Ishikawa (cell line): ENCODE data around the gene CNN2.

Source experiments
- CEBPB ChIP-seq: IDR thresholded peaks from 2 replicates; pipeline ENCODE4 v1.6.1; 2012
- CREB1 ChIP-seq: IDR thresholded peaks from 2 replicates; pipeline ENCODE4 v1.6.1; 2012; ENCODE audit warnings: low read depth
- EGR1 ChIP-seq: IDR thresholded peaks from 2 replicates; pipeline ENCODE4 v1.6.1; 2012
- EP300 ChIP-seq: IDR thresholded peaks from 2 replicates; pipeline ENCODE4 v1.6.1; 2012; ENCODE audit warnings: borderline replicate concordance
- FOXM1 ChIP-seq: IDR thresholded peaks from 2 replicates; pipeline ENCODE4 v1.6.1; 2012; ENCODE audit warnings: low read depth, borderline replicate concordance
- NFIC ChIP-seq: IDR thresholded peaks from 2 replicates; pipeline ENCODE4 v1.6.1; 2012
- RAD21 ChIP-seq: IDR thresholded peaks from 2 replicates; pipeline ENCODE4 v1.6.1; 2012; ENCODE audit warnings: low read depth
- TAF1 ChIP-seq: IDR thresholded peaks from 2 replicates; pipeline ENCODE4 v1.6.1; 2012; ENCODE audit warnings: low read depth, mild to moderate bottlenecking
- TCF12 ChIP-seq: IDR thresholded peaks from 2 replicates; pipeline ENCODE4 v1.6.1; 2012; ENCODE audit warnings: low read depth
- TEAD4 ChIP-seq: IDR thresholded peaks from 2 replicates; pipeline ENCODE4 v1.6.1; 2012
- YY1 ChIP-seq: IDR thresholded peaks from 2 replicates; pipeline ENCODE4 v1.6.1; 2012; ENCODE audit warnings: low read depth
- ZBTB7A ChIP-seq: IDR thresholded peaks from 2 replicates; pipeline ENCODE4 v1.6.1; 2012; ENCODE audit warnings: low read depth
- TF ChIP-seq, protein P1 (sequence below): IDR thresholded peaks from 2 replicates; pipeline ENCODE4 v1.6.1; 2012; ENCODE audit warnings: low read depth, mild to moderate bottlenecking
- TF ChIP-seq, protein P2 (sequence below): IDR thresholded peaks from 2 replicates; pipeline ENCODE4 v1.6.1; 2012
- TF ChIP-seq, protein P3 (sequence below): IDR thresholded peaks from 2 replicates; pipeline ENCODE4 v1.6.1; 2012

CNN2 gene

GRCh38 chr19:988081-988480, 38.3 kb upstream of the CNN2 start:
- TF ChIP-seq NFIC: no peak
- TF ChIP-seq CEBPB: no peak
- no peak for TF ChIP-seq YY1
- no peak for TF ChIP-seq CREB1
- TF ChIP-seq TAF1: no peak
- TF ChIP-seq, protein P1, sequence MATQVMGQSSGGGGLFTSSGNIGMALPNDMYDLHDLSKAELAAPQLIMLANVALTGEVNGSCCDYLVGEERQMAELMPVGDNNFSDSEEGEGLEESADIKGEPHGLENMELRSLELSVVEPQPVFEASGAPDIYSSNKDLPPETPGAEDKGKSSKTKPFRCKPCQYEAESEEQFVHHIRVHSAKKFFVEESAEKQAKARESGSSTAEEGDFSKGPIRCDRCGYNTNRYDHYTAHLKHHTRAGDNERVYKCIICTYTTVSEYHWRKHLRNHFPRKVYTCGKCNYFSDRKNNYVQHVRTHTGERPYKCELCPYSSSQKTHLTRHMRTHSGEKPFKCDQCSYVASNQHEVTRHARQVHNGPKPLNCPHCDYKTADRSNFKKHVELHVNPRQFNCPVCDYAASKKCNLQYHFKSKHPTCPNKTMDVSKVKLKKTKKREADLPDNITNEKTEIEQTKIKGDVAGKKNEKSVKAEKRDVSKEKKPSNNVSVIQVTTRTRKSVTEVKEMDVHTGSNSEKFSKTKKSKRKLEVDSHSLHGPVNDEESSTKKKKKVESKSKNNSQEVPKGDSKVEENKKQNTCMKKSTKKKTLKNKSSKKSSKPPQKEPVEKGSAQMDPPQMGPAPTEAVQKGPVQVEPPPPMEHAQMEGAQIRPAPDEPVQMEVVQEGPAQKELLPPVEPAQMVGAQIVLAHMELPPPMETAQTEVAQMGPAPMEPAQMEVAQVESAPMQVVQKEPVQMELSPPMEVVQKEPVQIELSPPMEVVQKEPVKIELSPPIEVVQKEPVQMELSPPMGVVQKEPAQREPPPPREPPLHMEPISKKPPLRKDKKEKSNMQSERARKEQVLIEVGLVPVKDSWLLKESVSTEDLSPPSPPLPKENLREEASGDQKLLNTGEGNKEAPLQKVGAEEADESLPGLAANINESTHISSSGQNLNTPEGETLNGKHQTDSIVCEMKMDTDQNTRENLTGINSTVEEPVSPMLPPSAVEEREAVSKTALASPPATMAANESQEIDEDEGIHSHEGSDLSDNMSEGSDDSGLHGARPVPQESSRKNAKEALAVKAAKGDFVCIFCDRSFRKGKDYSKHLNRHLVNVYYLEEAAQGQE: no peak
- peak; percentile 47; the same call in 1 of the 2 replicates for TF ChIP-seq EGR1
- peak; percentile 37; the same call in 1 of the 2 replicates for TF ChIP-seq EP300
- TF ChIP-seq ZBTB7A: no peak
- TF ChIP-seq RAD21: no peak
- TF ChIP-seq FOXM1: no peak
- TF ChIP-seq, protein P2, sequence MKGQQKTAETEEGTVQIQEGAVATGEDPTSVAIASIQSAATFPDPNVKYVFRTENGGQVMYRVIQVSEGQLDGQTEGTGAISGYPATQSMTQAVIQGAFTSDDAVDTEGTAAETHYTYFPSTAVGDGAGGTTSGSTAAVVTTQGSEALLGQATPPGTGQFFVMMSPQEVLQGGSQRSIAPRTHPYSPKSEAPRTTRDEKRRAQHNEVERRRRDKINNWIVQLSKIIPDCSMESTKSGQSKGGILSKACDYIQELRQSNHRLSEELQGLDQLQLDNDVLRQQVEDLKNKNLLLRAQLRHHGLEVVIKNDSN: no peak
- no peak for TF ChIP-seq TCF12
- TF ChIP-seq TEAD4: no peak
- TF ChIP-seq, protein P3, sequence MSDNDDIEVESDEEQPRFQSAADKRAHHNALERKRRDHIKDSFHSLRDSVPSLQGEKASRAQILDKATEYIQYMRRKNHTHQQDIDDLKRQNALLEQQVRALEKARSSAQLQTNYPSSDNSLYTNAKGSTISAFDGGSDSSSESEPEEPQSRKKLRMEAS: 0 out of 2 replicates have a peak, but pooled peaks have one; percentile 13

DNA sequence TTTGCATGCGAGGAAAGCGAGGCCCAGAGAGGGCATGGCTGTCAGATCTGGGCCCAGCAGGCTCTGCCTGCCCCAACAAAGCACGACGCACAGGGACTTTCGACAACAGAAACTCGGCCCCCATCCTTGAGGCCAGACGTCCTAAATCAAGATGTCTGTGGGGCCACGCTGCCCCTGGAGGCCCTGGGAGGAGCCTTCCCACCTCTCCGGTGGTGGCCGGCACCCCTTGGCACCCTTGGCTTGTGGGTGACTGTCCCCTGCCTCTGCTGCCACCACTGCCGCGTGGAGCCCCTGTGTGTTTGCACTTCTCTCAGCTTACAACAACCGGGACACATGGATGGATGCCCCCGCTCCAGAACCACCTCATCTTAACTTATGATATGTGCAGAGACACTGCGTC, 37.9 kb upstream of the CNN2 start:
- TF ChIP-seq CEBPB (no peak), EP300 (no peak), RAD21 (no peak), CREB1 (no peak), ZBTB7A (no peak), TCF12 (no peak), YY1 (no peak), TEAD4 (no peak), NFIC (no peak), TAF1 (no peak), FOXM1 (no peak), EGR1 (no peak)
- TF ChIP-seq, protein P3: no peak
- TF ChIP-seq, protein P2: no peak
- TF ChIP-seq, protein P1: no peak

GRCh38 chr19:989381-990081, 36.9 kb upstream of the CNN2 start:
- TF ChIP-seq, protein P3: 0 out of 2 replicates have a peak, but pooled peaks have one; percentile 14
- TF ChIP-seq CEBPB (no peak), EP300 (no peak), RAD21 (no peak), TEAD4 (no peak), TCF12 (no peak)
- TF ChIP-seq, protein P1: no peak

DNA sequence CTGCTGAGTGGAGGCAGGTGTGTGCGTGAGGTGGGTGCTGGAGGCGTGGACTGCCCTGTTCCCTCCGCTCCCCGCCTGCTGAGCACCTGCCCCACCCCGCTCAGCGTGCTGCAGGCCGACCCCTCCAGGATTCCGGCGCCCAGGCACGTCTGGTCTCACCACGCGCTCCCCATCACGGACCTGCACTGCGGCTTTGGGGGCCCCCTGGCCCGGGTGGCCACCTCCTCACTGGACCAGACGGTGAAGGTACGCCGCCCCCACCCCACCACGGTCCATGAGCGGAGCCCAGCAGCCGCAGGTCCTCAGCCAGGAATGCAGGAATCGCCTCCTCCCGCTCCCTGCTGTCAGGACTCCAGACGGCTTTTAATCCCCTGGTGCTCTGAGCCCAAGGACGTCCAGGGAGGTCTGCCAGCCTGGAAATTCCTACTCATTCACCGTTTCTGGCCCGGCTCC, 36.3 kb upstream of the CNN2 start:
- TF ChIP-seq FOXM1 (peak; percentile 39; the same call in 1 of the 2 replicates), CREB1 (no peak), YY1 (no peak), RAD21 (no peak), ZBTB7A (peak; percentile 96; the same call in 1 of the 2 replicates), TCF12 (peak; percentile 91), EP300 (peak; percentile 86), EGR1 (peak; percentile 10; the same call in 1 of the 2 replicates), TEAD4 (peak; percentile 93), TAF1 (peak; percentile 26; the same call in 1 of the 2 replicates), CEBPB (no peak), NFIC (peak; percentile 88)
- TF ChIP-seq, protein P3: peak; percentile 80
- TF ChIP-seq, protein P1: no peak
- TF ChIP-seq, protein P2: peak; percentile 41; the same call in 1 of the 2 replicates
